GM21447 (cell line): ENCODE data around the gene CASQ2.

Source experiments
- ATAC-seq: cut with Tn5 transposase; IDR thresholded peaks from one replicate; pipeline ENCODE4 v1.9.1; 2021; ENCODE audit not compliant: unreplicated experiment

The CASQ2 gene

GRCh38 chr1:115732316-115732715 is 36.2 kb downstream of the CASQ2 start:
- ATAC-seq, result no peak

DNA sequence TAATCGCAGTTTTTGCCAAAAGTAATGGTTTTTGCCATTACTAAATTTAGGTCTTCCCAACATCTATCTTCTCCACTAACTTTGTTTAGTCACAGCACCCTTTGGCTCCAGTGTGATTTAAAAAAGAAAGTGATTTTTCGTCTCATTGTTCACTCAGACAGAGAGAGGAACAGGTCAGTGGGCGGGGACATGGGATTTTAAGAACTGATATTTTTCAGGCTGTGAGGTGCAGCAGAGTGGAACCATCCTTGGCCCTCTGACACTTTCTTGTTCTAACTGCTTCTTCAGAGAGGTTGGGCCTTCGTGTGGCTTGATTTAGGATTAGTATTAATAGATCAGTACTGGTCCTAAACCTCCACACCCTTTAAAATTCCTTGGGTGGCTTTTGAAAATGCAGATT is 38.8 kb downstream of the CASQ2 start:
- ATAC-seq, result peak; percentile 93

DNA sequence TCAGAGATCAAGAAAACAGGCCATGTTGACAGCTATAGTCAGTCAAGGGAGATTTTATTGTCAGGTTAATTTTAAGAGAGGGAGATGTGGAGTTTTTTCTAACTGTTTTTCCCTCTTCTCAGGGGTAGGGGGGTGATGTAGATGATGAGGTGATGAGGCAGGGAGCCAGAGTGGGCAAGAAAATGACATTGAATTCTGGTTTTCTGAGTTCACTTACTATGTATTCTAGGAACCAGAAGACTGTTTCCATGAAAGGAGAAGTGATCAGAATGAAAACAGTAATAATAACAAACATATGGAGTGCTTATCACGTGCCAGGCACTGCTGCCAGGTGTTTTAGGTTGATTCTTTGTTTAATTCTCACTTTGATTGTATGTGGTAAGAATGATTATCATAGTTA is 40.2 kb downstream of the CASQ2 start:
- ATAC-seq, result no peak

- no peak for ATAC-seq
These were observed 40.7 kb downstream of the CASQ2 start for GRCh38 chr1:115727706-115728249.

DNA sequence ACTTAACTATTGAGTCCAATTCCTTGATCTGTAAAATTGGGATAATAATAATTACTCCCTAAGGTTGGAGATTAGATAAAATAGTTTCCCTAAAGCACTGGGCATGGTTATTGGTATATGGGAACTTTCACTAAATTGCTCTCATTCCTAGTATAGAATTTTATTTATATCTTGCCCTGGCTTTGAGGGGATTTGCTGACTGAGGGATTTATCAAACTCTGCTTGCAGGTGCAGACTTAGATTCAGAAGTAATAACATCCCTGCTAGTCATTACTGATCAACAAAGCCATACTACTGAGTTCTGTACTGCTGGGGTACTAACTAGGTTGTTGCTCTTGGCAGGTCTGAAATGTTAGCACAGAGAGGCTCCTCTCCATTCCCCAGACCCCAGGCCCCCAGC is 41.9 kb downstream of the CASQ2 start:
- no peak for ATAC-seq

- no peak for ATAC-seq
These were observed 42.4 kb downstream of the CASQ2 start for GRCh38 chr1:115726161-115726560.

GRCh38 chr1:115725600-115725999 is 42.9 kb downstream of the CASQ2 start:
- ATAC-seq, result no peak

- no peak for ATAC-seq
These were observed 44.8 kb downstream of the CASQ2 start for GRCh38 chr1:115723756-115724155.

DNA sequence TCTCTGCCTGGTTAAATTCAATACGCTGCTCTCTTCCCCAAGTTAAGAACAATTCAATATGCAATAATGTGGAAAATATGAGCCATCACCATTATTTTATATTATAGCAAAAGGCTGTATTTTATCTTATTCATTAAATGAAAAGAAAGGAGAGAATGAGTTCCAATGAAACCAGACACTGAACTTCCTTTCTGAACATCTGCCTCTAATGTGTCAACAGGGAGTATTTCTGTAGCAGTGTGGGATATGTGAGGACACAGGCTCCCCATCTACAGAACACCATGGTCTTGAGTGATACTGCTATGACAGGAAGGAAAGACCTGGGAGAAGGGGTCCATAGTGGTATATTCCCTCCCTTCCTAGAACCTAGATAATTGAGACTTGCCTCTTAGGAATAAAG is 46.3 kb downstream of the CASQ2 start:
- ATAC-seq, result no peak

- no peak for ATAC-seq
These were observed 49.2 kb downstream of the CASQ2 start for GRCh38 chr1:115719285-115719684.

GRCh38 chr1:115718011-115718754 is 50.3 kb downstream of the CASQ2 start:
- no peak for ATAC-seq

DNA sequence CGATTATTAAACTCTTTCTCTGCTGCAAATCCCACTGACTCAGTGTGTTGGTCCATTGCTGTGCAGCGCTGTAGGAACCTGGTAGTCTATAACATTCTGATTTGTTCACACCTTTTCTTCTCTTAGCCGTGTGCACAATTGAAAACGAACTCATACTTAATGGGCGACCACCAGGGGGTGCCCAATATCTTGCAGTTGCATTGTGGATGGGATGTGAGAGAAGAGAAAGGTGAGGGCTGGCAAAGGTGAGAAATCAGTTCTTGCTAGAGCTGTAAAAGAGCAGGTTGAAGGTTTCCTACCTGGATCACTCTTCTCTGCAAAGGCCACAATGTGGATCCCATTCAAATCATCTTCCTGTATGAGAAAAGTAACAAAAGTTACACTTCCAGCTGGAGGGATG is 51.0 kb downstream of the CASQ2 start:
- ATAC-seq, result no peak

DNA sequence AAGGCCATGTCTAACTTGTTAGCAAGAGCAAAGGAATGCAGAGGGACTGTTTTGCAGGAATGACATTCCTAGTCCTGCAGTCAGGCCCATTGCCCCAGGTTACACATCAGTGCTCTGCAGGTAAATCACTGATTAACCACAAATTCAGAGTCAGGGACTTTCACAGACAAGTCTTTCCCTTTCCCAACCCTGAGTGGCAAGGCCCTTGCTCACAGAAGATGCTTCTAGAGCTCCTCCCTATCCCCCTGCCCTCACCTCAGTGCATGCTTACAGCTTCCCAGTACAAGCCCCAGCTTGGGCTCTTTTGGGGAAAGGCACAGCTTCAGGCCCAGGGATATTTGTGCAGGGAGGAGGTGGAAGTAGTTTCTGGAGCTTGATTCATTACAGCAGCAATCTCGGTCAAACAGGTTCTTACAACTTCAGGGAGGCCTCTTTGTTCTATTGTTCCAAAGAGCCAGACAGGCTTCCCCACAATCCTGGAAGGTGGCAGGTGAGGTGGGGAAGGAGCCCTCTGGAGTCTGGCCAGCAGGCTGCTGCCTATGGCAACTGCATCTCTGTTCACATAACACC is 53.9 kb downstream of the CASQ2 start:
- ATAC-seq, result no peak

- no peak for ATAC-seq
These were observed 54.6 kb downstream of the CASQ2 start for GRCh38 chr1:115713906-115714305.

- ATAC-seq, result no peak
These were observed 55.5 kb downstream of the CASQ2 start for GRCh38 chr1:115712911-115713609.

DNA sequence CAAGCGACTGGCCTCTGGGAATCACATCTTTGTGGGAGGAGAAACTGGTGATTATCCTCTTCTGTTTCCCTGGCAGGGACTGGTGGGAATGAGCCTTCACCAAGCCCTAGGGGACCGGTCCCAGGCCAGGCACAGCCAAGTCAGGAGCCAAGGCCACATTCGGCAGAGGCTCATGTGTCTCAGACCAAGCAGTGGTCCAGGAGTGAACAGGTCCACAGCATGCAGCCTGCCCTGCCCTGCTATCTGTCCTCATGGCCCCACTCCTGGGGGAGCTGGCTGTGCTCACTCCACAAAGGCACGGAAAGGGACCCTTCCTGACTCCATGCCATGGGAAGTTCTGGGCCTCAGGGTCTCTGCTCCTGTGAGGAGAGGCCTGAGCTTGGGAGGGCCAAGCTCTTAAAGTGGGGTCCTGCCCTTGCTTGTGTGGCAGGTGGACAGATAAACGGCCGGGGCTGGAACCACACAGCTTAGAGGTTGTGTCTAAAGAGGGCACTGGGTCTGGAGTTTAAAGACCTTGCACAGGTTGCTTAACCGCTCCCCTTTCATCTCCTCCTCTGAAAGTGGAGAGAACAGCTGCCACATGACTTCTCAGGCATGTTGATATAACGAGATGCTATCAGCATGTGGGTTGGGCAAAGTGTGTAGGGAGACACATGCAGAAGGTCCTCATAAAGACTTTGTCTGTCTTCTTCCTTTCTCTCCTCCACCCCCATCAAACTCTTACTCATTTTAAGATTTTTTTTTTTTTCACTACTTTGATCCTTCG is 57.5 kb downstream of the CASQ2 start:
- ATAC-seq, result no peak

GRCh38 chr1:115706587-115707425 is 61.7 kb downstream of the CASQ2 start:
- ATAC-seq, result no peak

DNA sequence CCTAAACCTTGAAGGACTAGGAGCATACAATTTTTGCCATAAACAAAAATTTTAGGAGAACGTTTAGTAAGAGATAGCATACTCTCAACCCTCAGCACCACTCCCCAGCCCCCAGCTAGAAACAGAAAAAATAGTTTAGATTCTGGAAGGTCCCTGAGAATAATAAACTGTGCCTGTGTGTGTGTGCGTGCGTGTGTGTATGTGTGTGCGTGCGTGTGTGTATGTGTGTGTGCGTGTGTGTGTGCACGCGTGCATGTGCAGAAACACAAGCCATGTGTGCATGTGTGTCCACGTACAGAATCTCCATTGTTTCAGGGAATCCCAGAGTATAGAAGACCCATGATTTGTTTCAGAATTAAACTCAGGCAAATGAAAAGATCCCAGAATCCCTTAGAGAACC is 62.6 kb downstream of the CASQ2 start:
- no peak for ATAC-seq

- no peak for ATAC-seq
These were observed 63.2 kb downstream of the CASQ2 start for GRCh38 chr1:115705085-115705951.
